Neural cell (in vitro differentiated cells): ENCODE results near the gene DYRK3.

Source experiments
- CTCF ChIP-seq: fragments of 450-650 bp; IDR thresholded peaks from 2 replicates; pipeline ENCODE4 v1.5.1; 2014; ENCODE audit warnings: antibody characterized with exemption, mild to moderate bottlenecking, moderate library complexity; ENCODE audit not compliant: poor library complexity, severe bottlenecking
- EP300 ChIP-seq: fragments of 450-650 bp; conservative IDR thresholded peaks from 2 replicates; pipeline ENCODE4 v1.6.1; 2014; ENCODE audit warnings: antibody characterized with exemption, mild to moderate bottlenecking, moderate library complexity; ENCODE audit not compliant: poor library complexity, severe bottlenecking
- EZH2 ChIP-seq: fragments of 200-600, 300-800 bp; shearing (Covaris generic), sonication (generic); IDR thresholded peaks from 2 replicates; pipeline ENCODE4 v1.6.1; 2014; ENCODE audit warnings: antibody characterized with exemption, low read length, borderline replicate concordance, mild to moderate bottlenecking; ENCODE audit not compliant: insufficient read depth, poor library complexity, severe bottlenecking
- MXI1 ChIP-seq: fragments of 450-650 bp; conservative IDR thresholded peaks from 2 replicates; pipeline ENCODE4 v1.6.1; 2014; ENCODE audit warnings: antibody characterized with exemption, mild to moderate bottlenecking; ENCODE audit not compliant: poor library complexity, severe bottlenecking
- POLR2AphosphoS5 ChIP-seq: IDR thresholded peaks from 2 replicates; pipeline ENCODE4 v1.6.1; 2012
- REST ChIP-seq: IDR thresholded peaks from 2 replicates; pipeline ENCODE4 v1.6.1; 2012; ENCODE audit warnings: borderline replicate concordance
- SMC3 ChIP-seq: fragments of 450-650 bp; conservative IDR thresholded peaks from 2 replicates; pipeline ENCODE4 v1.6.1; 2014; ENCODE audit warnings: antibody characterized with exemption, mild to moderate bottlenecking, moderate library complexity; ENCODE audit not compliant: poor library complexity

- TF ChIP-seq POLR2AphosphoS5 (no peak), EZH2 (no peak), CTCF (no peak), SMC3 (no peak), EP300 (no peak), REST (no peak), MXI1 (no peak)
Observed at GRCh38 chr1:206676499-206676898, 41.2 kb downstream of the DYRK3 start.
